Vagina (tissue), 2 donors: ENCODE results near the gene SRRM4.

Experiments used
- CTCF ChIP-seq, 3 experiments: fragments of 450-650 bp in 2 of 3; fragments of 200-600 bp in 1 of 3; sonication (generic) in 1 of 3; IDR thresholded peaks; one replicate each; pipeline ENCODE4 v1.5.1; 2017 to 2019; ENCODE audit warnings: antibody characterized with exemption in 3 of 3, mild to moderate bottlenecking in 2 of 3, moderate library complexity in 2 of 3
- POLR2A ChIP-seq, 2 donors: fragments of 450-650 bp; IDR thresholded peaks; one replicate each; pipeline ENCODE4 v1.6.1; 2017; ENCODE audit warnings: antibody characterized with exemption in 2 of 2, mild to moderate bottlenecking in 2 of 2, moderate library complexity in 2 of 2
- POLR2AphosphoS5 ChIP-seq, 2 donors: sonication (generic); formaldehyde crosslinking; IDR thresholded peaks; one replicate each; pipeline ENCODE4 v1.9.0; 2017; ENCODE audit warnings: antibody characterized with exemption in 2 of 2, mild to moderate bottlenecking in 2 of 2, low read depth in 1 of 2; ENCODE audit not compliant: insufficient read depth in 1 of 2

GRCh38 chr12:119036878-119037825, 55.8 kb downstream of the SRRM4 start:
- TF ChIP-seq CTCF (IDR thresholded peaks at IDR 0.05) (no peak), POLR2AphosphoS5 (IDR thresholded peaks at IDR 0.05; ENCODE audit: insufficient read depth in 1 of 2, low read depth in 1 of 2) (no peak), POLR2A (IDR thresholded peaks at IDR 0.05) (no peak)
